Cortex of kidney (tissue), 1 donor: Measurements from ENCODE around the gene WWTR1.

Experiments used
- DNase-seq: peaks from one replicate; lab custom pipeline; 2025; lab: John Stamatoyannopoulos, UW

The WWTR1 gene

DNA sequence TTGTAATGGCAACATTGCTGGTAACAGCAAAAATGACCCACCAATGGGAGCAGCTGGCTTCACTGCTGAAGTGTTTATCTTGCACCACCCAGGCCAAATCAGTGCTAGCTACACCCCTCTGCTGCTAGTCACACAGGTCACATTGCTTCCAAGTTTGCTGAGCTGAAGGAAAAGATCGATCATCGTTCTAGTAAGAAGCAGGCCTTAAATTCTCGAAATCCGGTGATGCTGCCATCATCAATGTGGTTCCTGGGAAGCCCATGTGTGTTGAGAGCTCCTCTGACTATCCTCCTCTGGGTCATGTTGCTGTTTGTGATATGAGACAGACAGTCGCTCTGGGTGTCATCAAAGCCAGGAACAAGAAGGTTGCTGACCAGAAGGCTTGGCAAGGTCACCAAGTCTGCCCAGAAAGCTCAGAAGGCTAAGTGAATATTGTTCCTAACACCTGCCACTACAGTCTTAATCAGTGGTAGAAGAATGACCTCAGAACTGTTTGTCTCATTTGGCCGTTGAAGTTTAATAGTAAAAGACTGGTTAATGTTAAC, 162.2 kb downstream of the WWTR1 start:
- DNase-seq = no peak

DNA sequence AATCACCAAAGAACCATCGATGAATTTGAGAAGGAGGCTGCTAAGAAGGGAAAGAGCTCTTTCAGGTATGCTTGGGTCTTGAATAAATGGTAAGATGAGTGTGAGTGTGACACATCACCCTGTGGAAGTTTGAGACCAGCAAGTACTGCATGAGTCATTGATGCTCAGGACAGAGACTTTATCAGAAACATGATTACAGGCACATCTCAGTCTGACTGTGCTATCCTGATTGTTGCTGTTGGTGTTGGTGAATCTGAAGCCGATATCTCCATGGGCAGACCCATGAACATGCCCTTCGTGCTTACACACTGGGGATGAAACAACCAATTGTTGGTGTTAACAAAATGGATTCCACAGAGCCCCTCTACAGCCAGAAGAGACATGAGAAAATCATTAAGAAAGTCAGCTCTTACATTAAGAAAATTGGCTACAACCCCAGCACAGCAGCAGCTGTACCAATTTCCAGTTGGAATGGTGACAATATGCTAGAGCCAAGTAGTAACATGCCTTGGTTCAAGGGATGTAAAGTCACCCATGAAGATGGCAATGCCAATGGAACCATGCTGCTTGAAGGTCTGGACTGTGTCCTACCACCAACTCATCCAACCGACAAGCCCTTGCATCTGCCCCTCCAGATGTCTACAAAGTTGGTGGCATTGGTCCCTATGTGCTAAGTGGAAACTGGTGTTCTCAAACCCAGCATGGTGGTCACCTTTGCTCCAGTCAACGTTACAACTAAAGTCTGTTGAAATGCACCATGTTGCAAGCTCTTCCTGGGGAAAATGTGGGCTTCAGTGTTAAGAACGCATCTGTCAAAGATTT, 162.9 kb downstream of the WWTR1 start:
- no peak for DNase-seq

DNA sequence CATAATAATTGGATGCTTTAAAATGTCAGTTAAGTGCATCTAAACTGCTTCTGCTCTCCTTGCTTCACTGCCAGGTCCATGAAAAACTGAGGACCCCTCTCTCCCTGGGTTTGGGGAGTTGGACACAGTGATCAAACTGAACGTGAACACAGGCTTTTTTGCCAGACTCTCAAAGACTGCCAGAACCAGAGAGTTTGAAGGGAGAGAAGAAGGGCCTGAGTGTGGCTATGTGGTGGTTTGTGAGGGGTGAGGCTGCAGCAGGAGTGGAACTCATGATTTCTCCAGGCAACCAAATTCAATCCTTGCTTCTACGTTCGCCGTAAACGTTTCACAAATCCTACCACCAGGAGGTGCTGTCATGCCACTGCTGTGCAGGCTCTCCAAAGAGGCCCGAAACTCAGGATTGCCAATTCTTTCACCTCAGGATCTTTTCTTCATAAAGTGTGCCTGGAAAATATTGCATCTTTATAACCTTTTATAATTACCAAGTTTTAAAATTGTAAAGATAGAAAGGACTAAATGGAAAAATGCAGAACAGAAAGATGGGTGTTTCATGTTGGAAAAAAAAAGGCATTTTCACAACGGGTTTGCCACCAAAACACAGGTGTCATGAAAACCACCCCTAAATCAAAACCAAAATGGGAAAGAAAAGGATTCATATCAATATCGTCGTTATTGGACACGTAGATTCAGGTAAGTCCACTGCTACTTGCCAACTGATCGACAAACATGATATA, 163.6 kb downstream of the WWTR1 start:
- no peak for DNase-seq

DNA sequence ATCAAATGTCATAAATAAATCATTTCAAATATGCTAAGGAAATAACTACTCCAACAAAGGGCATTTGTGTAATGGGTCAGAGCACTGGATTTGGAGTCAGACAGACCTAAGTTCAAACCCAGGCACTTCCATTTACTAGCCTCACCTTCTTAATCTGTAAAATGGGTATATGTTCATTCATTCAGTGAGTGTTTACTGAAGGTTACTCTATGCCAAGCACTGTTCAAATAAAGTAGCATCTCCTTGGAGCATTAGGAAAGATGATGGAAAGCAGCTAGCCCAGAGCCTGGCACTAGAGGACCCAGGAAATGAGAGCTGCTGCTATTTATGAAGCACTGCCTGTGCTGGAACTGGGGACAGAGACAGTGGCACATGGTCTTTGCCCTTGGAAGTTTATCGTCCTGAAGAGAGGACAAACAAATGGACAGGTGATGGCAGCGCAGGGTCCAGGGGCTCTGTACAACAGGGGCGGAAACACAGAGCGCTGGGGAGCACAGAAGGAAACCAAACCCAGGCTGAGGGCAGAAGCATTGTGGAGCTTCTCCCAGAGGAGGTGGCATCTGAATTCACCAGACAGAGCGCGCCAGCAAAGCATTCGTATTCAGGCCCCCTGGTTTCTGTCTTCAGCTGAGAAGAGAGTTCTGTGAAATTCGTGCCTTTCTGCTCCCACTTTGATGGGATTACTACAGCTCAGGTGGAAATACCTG, 164.4 kb downstream of the WWTR1 start:
- no peak for DNase-seq

DNA sequence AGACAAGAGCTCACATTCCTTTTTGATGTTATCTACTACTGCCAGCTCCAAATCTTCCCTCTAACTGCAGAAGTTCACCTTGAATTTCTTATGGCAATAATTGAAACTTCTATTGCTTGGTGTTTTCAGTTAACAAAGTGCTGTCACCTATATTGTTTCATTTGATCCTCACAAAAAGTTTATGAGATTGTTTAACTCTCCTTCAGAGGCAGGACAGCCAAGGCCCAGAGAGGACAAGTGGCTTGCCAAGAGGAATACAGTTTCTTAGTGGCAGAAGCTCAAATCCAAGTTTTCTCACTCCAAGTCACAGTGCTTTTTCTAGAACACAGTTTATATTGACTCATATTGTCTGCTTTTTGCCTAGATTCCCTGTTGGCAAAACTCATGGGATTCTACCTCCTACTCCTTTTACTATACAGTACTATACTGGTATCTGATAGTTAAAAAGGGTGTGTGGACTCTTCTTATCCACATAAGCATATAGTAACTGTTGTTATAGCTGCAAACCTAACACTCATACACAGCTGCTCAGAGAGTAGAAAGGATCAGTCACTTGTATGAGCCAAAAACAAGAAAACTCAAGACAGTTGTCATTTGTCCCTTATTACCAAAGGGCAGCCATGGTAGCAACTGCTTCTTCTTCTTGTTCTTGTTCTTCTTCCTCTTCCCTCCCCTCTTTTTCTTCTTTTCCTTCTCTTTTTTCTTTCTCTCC, 167.4 kb downstream of the WWTR1 start:
- DNase-seq = no peak

DNA sequence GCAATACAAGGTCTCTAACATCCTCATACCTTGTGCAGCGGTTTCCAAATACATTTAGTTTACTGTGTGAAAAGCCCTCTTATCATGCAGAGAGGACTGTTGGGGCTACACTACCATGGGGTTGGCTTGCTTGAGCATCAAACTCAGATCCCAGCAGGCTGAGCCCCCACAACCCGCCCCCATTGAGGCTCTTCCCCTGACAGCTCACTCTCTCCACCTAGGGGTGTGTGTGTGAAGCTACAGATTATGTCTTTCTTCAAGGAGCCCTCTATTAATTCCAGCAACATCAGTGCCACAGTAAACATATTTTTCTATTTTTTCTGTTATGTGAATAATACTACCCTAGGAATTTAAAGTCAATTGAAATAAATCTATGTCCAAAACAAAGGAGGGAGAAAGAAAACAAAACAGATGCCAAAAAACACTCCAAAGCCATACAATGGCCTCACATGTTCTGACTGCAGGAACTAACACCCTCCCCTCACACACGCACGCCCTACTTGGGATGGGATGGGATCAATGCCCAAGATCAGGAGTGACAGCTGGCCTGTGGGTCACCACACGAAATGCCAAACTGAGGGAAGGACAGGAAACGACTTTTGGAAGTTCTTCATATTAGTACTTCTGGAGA, 168.7 kb downstream of the WWTR1 start:
- DNase-seq = no peak

DNA sequence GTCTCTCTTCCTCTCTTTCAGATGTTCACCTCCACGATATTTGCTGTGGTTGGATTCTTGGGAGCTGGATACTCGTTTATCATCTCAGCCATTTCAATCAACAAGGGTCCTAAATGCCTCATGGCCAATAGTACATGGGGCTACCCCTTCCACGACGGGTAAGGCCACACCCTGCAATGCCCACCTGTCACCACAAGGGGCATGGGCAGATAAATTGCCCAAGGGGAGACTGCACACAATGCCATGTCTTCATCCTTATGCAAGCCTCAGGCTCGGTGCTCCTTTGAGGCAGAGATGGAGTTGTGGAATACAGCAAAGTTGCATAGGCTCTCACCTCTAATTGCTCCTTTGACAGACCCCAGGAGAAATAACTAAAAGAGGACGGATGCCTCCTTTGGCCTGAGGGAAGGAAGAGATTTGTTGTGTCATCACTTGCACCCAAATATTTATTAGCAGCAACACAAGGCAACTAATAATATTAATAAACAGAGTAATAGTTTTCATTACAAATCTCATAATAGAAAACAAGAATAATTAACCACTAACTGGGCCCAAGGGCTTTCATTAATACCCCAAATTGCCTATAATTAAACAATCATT, 170.1 kb downstream of the WWTR1 start:
- DNase-seq = no peak

DNA sequence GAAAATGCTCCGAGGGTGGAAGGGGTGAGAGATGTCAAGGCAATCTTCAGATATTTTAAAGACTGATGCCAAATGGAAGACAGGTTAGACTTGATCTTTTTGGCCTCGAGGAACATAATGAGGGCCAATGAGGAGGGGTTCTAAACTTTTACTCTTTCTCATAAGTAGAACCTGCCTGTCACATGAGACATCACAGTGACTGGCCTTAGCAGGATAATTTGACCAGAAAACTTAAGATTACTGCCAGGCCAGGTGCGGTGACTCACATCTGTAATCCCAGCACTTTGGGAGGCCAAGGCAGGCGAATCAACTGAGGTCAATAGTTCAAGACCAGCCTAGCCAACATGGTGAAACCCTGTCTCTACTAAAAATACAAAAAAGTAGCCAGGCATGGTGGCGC, 171.1 kb downstream of the WWTR1 start:
- DNase-seq = no peak

DNA sequence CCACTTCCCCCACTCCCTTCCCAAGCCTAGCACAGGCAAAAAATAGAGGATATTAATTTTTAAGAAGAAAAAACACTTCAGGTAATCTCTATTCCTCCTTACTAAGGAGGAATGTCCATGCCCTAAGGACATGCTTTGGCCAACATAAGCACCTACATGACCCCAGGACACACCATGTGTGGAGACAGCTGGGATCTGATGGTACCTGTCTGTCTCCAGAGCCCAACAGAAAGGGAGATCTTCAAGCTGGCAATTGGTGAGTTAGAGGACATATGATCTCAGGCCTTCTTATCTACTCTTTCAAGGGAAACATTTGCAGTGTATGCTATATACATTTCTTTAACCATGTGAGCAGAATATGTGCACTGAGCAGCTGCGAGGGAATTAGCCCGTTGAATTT, 176.3 kb downstream of the WWTR1 start:
- DNase-seq = no peak

DNA sequence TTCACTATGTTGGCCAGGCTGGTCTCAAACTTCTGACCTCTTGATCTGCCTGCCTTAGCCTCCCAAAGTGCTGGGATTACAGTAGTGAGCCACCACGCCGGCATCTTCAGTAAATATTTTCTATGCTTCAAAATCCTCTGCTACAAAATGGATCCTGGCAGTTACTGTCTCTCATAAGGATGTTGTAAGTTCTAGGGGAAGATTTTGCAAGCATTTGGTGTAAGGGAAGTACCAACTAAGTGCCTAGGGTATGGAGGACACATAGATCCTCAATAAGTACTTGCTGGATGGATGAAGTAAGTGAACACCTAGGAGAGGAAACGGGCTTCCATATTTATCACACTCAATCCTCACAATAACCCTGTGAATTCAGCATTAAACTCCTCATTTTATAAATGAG, 176.8 kb downstream of the WWTR1 start:
- DNase-seq = no peak

DNA sequence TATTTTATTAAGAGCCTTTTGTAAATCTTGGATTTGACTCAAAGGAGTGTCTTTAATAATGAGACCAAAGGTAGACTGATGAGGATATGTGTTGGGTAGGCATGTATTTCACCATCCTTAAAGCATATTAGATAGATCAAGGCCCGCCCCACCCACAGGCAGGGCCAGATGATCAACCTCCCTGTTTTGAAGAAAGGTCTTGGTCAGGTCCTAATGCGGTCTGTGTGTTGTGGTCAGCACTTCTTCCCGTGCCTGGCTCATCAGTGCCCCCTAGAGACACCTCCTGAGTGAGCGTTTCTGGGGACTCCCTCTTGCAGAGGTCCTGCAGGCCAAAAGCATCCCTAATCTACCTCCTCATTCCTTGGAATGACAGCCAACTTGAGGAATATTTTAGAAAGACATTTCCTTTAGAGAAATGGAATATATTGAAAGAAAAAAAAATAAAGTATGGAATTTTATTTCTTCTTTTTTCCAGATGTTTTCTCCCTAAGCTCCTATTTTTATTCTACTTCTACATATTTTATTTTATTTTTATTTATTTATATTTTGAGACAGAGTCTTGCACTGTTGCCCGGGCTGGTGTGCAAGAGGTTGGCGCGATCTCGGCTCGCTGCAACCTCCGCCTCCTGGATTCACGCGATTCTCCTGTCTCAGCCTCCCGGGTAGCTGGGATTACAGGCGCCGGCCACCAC, 177.4 kb downstream of the WWTR1 start:
- DNase-seq = no peak

DNA sequence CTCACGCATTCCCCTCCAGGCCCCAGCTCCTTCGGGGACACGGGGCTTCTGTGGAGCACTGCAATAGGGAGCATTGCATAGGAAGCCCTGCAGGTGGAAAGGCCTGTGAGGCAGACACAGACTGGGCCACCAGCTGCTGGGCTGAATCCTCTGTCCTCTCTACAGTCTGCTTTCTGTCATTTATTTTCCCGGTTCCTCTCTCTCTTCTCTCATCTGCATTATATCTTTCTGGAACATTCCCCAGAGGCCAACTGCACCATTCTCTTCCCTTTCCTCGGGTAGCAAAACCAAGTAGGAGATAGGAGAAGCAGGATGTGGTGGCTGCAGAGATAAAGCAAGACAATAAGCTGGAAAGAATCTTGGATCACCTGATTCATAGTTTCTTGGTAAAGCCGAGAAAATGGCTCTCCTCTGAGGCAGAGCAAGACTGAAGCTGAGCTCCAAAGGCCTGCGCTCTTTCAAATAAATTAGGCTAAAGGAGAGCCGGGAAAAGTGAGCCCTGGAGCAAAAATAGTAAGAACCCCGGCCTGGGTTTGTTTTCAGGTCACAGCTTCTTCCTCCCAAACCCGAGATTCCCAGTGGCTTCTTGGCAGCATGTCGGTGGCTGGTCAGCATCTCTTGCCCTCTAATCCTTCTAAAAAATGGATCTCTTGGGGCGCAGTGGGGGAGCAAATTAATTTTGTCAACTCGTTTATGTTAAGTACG, 178.1 kb downstream of the WWTR1 start:
- no peak for DNase-seq

DNA sequence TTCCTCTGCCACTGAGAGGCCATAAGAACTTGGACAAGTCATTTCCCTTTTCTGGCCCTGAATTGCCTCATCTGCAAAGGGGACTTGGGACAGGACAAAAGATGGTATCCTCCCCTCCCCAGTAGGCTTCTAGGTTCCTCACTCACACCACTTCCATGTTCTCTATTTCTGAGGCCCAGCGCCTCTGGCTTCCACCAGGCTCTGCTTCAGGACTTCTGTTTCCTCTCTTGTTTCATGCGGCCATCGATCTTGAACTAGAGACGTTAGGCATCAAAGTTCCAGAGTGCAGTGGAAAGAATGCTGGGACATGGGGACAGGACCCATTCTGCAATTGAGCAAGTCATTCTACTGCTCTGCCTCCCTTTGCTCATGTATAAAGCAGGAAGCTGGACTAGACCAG, 181.6 kb downstream of the WWTR1 start:
- DNase-seq = no peak

DNA sequence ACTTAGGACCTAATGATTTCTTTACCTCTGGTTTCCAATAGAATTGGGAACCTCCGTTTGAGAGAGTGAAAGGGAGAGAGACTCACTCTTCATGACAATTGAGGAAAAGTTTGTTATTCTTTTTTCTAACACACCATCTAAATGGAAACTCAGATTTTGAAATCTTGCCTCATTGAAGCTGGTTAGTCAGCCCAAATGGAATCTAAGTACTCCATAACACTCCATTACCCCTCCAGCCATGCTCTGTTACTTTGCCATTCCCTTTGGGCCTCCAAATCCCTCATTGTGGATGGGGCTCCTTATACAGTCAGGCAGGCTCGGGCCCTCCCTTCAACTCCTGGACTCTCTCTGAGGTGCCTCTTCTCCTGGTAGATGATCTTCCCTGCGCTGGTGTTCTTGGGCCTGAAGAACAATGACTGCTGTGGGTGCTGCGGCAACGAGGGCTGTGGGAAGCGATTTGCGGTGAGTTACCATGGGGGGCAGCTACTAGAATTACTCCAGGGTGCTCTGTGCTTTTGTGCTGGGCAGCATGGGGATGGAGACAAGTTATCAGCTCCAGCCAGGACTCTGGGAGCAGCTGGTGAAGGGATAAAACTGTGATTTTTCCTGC, 182.3 kb downstream of the WWTR1 start:
- no peak for DNase-seq

DNA sequence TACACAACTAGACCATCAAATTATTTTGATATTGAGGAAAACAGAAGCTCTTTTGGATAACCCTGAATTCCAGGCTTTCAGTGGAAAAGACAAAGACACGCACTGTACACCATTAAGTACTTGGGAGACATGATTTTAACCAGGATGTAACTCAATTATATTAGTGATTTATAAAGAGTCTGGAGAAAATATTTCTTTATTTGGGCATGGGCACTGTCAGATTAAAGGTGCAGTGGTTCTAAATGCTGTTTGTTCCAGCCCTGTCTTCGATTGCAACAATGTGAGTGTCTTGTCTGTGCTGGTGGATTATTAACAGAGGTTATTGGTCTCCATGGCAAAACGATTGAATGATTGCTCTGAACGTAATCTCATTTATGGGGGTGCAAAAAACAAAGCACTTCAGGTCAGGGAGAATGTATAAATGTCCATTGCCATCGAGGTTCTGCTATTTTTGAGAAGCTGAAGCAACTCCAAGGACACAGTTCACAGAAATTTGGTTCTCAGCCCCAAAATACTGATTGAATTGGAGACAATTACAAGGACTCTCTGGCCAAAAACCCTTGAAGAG, 183.5 kb downstream of the WWTR1 start, which contains the start of gene TM4SF4:
Gene TM4SF4, plus strand, starts transcription at position 448 of the 568 bp plus-strand sequence. CDS start 181 bp downstream, outside the sequence.
- no peak for DNase-seq

DNA sequence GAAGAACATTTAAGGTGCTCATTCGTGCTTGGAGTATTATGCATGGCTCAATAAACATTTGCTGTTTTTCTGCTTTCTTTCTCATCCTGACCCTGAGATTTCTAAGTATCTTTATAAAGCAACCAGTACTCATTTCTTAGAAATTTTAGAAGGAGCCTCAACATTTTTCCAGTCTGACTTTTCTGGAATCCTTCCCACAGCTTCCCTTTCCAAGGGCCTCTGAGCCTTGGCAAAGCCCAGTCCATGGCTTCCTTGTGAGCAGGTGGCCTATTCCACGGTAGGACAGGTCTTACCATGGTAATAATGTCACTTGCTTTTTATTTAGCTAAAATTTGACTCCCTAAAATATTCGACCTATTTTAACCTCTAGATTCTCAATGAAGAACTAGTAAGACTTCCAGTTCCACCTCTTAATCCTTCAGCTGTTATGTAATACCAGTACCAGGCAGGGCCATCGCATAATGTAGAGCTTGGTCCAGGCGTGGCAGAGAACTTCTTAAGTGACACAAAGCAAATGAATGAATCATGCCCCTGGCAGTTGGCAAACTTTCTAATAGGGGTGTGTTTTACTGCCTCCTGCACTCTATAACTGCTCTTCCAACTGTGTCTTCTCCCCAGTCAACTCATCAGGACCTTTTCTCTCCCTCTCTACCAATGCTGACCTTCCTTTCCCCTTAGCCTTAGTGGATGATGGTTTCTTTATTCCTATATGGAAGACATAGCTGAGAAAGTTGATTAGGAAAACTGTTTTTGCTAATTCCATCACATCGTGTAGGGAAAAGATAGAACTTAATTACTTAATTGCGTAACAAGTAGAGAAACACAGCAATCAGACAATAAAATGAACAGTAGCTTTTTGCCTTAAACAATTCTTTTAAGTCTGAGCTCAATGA, 184.2 kb downstream of the WWTR1 start:
- no peak for DNase-seq

DNA sequence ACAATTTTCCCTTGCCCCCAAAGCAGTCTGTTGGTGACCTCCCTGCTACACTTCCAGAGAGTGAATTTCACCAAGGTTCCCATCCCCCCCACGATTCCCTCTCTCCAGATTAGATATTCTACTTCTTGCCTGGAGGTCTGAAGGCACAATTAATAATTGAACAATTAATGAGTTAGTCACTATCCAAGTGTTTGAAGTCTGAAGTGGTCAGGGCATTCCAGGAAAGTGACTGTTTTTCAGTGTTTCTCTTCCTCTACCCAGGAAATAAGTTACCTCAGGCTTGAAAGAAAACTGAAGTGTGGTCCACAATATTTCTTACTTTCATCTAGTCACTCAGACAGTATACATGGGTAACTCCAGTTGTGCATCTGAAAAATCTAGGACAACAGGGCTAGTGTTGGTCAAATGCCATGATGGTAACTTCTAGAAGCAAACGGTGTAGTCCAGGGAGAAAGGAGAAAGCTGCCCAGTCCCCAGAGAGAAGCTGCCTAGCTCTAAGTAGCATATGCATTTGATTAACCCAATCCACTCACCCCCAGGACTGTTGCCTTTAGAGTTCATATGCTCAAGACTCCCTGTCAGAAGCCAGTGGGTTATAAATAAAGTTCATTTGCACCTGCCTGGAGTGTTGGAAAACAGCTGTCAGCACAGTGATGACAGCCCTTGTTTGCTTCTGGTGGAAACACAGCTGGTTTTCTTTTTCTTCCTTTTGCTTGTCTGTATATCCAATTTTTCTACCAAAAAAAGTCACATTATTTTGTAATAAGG, 185.6 kb downstream of the WWTR1 start:
- no peak for DNase-seq
